H1 (cell line): ENCODE measurements around the gene PCBD1. TPM values are rescaled to one million over a fixed set of nuclear protein-coding genes. Genes with fewer than 3 reads are reported as not detected.
A peak's percentile ranks its signal among the peaks of the same experiment; 100 is the strongest.

ENCODE experiments used
- CTCF ChIA-PET: fragments of 300-600 bp; sonication (Branson Sonifier 250); formaldehyde crosslinking; loops from one replicate; lab custom pipeline; 2021; ENCODE audit not compliant: partially characterized antibody; lab: Charles Lee
- POLR2A ChIA-PET: fragments of 300-600 bp; sonication (Branson Sonifier 250); formaldehyde crosslinking; loops from one replicate; lab custom pipeline; 2021; ENCODE audit warnings: inconsistent platforms; ENCODE audit not compliant: partially characterized antibody; lab: Charles Lee
- DNase-seq, 2 experiments: peaks; one replicate each; pipeline versions ENCODE4 v3.0.0 to v3.0.0-alpha.2; 2010 to 2022; ENCODE audit warnings: low spot score in 2 of 2, low read depth in 1 of 2, mixed read lengths in 1 of 2
- FAIRE-seq: peaks from 2 replicates; lab custom pipeline; 2011; peaks lifted over from hg19 to GRCh38; lab: Jason Lieb, UNC
- H2AFZ ChIP-seq: 2 replicates; pipeline ENCODE4 v1.8.1; 2012; ENCODE audit warnings: low read length, inconsistent platforms
- H2AK5ac ChIP-seq: 2 replicates; pipeline ENCODE4 v1.6.1; 2013; ENCODE audit warnings: low read depth, low read length
- H2BK120ac ChIP-seq: replicated peaks from 2 replicates; pipeline ENCODE3; 2013; ENCODE audit warnings: low read depth, low read length, inconsistent platforms
- H2BK12ac ChIP-seq: 2 replicates; pipeline ENCODE4 v1.6.1; 2013; ENCODE audit warnings: low read depth, low read length
- H2BK15ac ChIP-seq: 2 replicates; pipeline ENCODE4 v1.6.1; 2013; ENCODE audit warnings: low read length
- H2BK20ac ChIP-seq: 2 replicates; pipeline ENCODE4 v1.6.1; 2013; ENCODE audit warnings: low read length
- H2BK5ac ChIP-seq: 2 replicates; pipeline ENCODE4 v1.6.1; 2013; ENCODE audit warnings: low read depth, low read length
- H3K14ac ChIP-seq: 2 replicates; pipeline ENCODE4 v1.6.1; 2013; ENCODE audit warnings: inconsistent platforms; ENCODE audit not compliant: insufficient read length
- H3K18ac ChIP-seq: 2 replicates; pipeline ENCODE4 v1.6.1; 2013; ENCODE audit warnings: low read length; ENCODE audit errors: extremely low read depth
- H3K23ac ChIP-seq: 2 replicates; pipeline ENCODE4 v1.6.1; 2013; ENCODE audit warnings: inconsistent platforms; ENCODE audit not compliant: insufficient read length
- H3K23me2 ChIP-seq: 2 replicates; pipeline ENCODE4 v1.6.1; 2013; ENCODE audit warnings: low read depth, low read length
- H3K27ac ChIP-seq: 2 replicates; pipeline ENCODE4 v1.6.1; 2011; ENCODE audit warnings: low read depth, low read length, inconsistent platforms
- H3K27me3 ChIP-seq, 4 experiments: replicated peaks in 1 of 4; 1 replicate in 1 of 4; 2 replicates in 3 of 4; pipeline versions ENCODE4 v1.6.1 to v1.8.1; 2011 to 2013; ENCODE audit warnings: low read length in 3 of 4, mild to moderate bottlenecking in 3 of 4, inconsistent platforms in 2 of 4, mixed read lengths in 2 of 4, moderate library complexity in 1 of 4; ENCODE audit not compliant: control insufficient read depth in 3 of 4, insufficient read depth in 3 of 4; ENCODE audit errors: extremely low read depth in 1 of 4
- H3K36me3 ChIP-seq, 4 experiments: 2 replicates each; pipeline versions ENCODE4 v1.6.1 to v1.8.1; 2011 to 2013; ENCODE audit warnings: mild to moderate bottlenecking in 4 of 4, low read length in 3 of 4, moderate library complexity in 2 of 4, control low read depth in 1 of 4, inconsistent platforms in 1 of 4; ENCODE audit not compliant: insufficient read depth in 4 of 4, control insufficient read depth in 2 of 4
- H3K4ac ChIP-seq: replicated peaks from 2 replicates; pipeline ENCODE3; 2013; ENCODE audit warnings: low read length, low read depth, mixed read lengths, inconsistent platforms; ENCODE audit not compliant: insufficient read length
- H3K4me1 ChIP-seq, 4 experiments: replicated peaks in 1 of 4; 1 replicate in 1 of 4; 2 replicates in 3 of 4; pipeline versions ENCODE4 v1.6.1 to v1.8.1; 2011 to 2013; ENCODE audit warnings: low read length in 3 of 4, inconsistent platforms in 2 of 4, mixed read lengths in 1 of 4; ENCODE audit not compliant: insufficient read depth in 4 of 4, control insufficient read depth in 3 of 4
- H3K4me2 ChIP-seq, 2 experiments: 2 replicates each; pipeline versions ENCODE4 v1.6.1 to v1.8.1; 2011 to 2013; ENCODE audit warnings: low read depth in 2 of 2, low read length in 2 of 2, control low read depth in 1 of 2, inconsistent platforms in 1 of 2, mild to moderate bottlenecking in 1 of 2; ENCODE audit not compliant: insufficient read depth in 1 of 2
- H3K4me3 ChIP-seq, 4 experiments: fragments of 200-600, 300-600 bp in 1 of 4; sonication (generic), shearing (Covaris generic), sonication (Bioruptor Twin) in 1 of 4; 2 replicates each; pipeline versions ENCODE4 v1.5.1 to v1.8.1; 2011 to 2016; ENCODE audit warnings: low read length in 4 of 4, low read depth in 3 of 4, control low read depth in 2 of 4, inconsistent platforms in 2 of 4, mild to moderate bottlenecking in 2 of 4, mixed read lengths in 1 of 4, moderate library complexity in 1 of 4; ENCODE audit not compliant: insufficient read depth in 2 of 4; ENCODE audit errors: extremely low read depth in 1 of 4
- H3K56ac ChIP-seq: replicated peaks from 2 replicates; pipeline ENCODE3; 2013; ENCODE audit warnings: low read depth, mild to moderate bottlenecking, mixed read lengths, low read length, inconsistent platforms; ENCODE audit not compliant: insufficient read length
- H3K79me1 ChIP-seq: 2 replicates; pipeline ENCODE4 v1.6.1; 2013; ENCODE audit warnings: low read depth, low read length, control low read depth
- H3K79me2 ChIP-seq, 2 experiments: 2 replicates each; pipeline versions ENCODE4 v1.6.1 to v1.8.1; 2012 to 2013; ENCODE audit warnings: low read length in 2 of 2, mild to moderate bottlenecking in 2 of 2, inconsistent platforms in 1 of 2; ENCODE audit not compliant: insufficient read depth in 2 of 2, control insufficient read depth in 1 of 2
- H3K9ac ChIP-seq, 4 experiments: replicated peaks in 1 of 4; 1 replicate in 1 of 4; 2 replicates in 3 of 4; pipeline versions ENCODE4 v1.6.1 to v1.8.1; 2011 to 2013; ENCODE audit warnings: low read depth in 3 of 4, low read length in 3 of 4, control low read depth in 2 of 4, mild to moderate bottlenecking in 2 of 4, moderate library complexity in 2 of 4, inconsistent platforms in 1 of 4; ENCODE audit errors: extremely low read depth in 1 of 4
- H3K9me3 ChIP-seq, 2 experiments: 2 replicates each; pipeline versions ENCODE4 v1.6.1 to v1.8.1; 2012 to 2013; ENCODE audit warnings: mild to moderate bottlenecking in 2 of 2, moderate library complexity in 2 of 2, control low read depth in 1 of 2, inconsistent platforms in 1 of 2, low read depth in 1 of 2, low read length in 1 of 2, mixed read lengths in 1 of 2; ENCODE audit not compliant: insufficient read depth in 2 of 2
- H4K20me1 ChIP-seq, 2 experiments: replicated peaks in 1 of 2; 2 replicates each; pipeline versions ENCODE3 to v1.8.1; 2011 to 2013; ENCODE audit warnings: inconsistent platforms in 2 of 2, low read length in 2 of 2, mild to moderate bottlenecking in 1 of 2; ENCODE audit not compliant: insufficient read depth in 2 of 2, control insufficient read depth in 1 of 2
- H4K5ac ChIP-seq: 2 replicates; pipeline ENCODE4 v1.6.1; 2013; ENCODE audit warnings: low read length, low read depth, mixed read lengths, inconsistent platforms; ENCODE audit not compliant: insufficient read length
- H4K8ac ChIP-seq: 2 replicates; pipeline ENCODE4 v1.8.0; 2013; ENCODE audit warnings: mild to moderate bottlenecking, moderate library complexity, low read length, inconsistent platforms; ENCODE audit not compliant: insufficient read depth; ENCODE audit errors: extremely low read depth
- H4K91ac ChIP-seq: replicated peaks from 2 replicates; pipeline ENCODE3; 2013; ENCODE audit warnings: low read length, mixed read lengths, inconsistent platforms; ENCODE audit not compliant: insufficient read length
- ASH2L ChIP-seq: fragments of 200-600, 300-600 bp; sonication (generic); IDR thresholded peaks from one replicate; pipeline ENCODE4 v1.7.1; 2017; ENCODE audit warnings: low read length
- HDAC2 ChIP-seq, 2 experiments: fragments of 300-600 bp in 1 of 2; sonication (generic) in 1 of 2; IDR thresholded peaks; 2 replicates each; pipeline ENCODE4 v1.6.1; 2011 to 2012; ENCODE audit warnings: low read depth in 2 of 2, low read length in 2 of 2, mild to moderate bottlenecking in 2 of 2, moderate library complexity in 2 of 2, borderline replicate concordance in 1 of 2, inconsistent platforms in 1 of 2
- SP2 ChIP-seq: IDR thresholded peaks from 2 replicates; pipeline ENCODE4 v1.6.1; 2012; ENCODE audit warnings: mild to moderate bottlenecking, low read length, inconsistent platforms
- SUZ12 ChIP-seq: fragments of 200-600 bp; sonication (generic); IDR thresholded peaks from 2 replicates; pipeline ENCODE4 v1.6.1; 2012; ENCODE audit warnings: mild to moderate bottlenecking, inconsistent platforms, low read length, moderate library complexity, mixed read lengths
- YY1 ChIP-seq: IDR thresholded peaks from 2 replicates; pipeline ENCODE4 v1.6.1; 2011; ENCODE audit warnings: low read depth, mild to moderate bottlenecking, low read length
- WGBS, 2 experiments: shearing (Covaris generic) in 1 of 2; methylation state at CpG; one replicate each; pipeline versions ENCODE4 v1.1.6 to v1.1.7; 2013 to 2015; ENCODE audit warnings: low lambda C conversion rate in 2 of 2, mixed read lengths in 2 of 2, inconsistent platforms in 1 of 2, low coverage in 1 of 2, missing lambda C conversion rate in 1 of 2; ENCODE audit not compliant: insufficient replicate concordance in 2 of 2, insufficient coverage in 1 of 2, insufficient read length in 1 of 2; ENCODE audit errors: extremely low coverage in 1 of 2, missing lambda C conversion rate in 1 of 2; 5-methylcytosine and 5-hydroxymethylcytosine counted together
- polyA plus RNA-seq, 7 experiments: library from polyadenylated mRNA; depleted of rRNA in 3 of 7; stranded (reverse) in 5 of 7; unstranded in 2 of 7; fragments of >200 nt in 5 of 7; fragments of 200-250 nt in 2 of 7; gene quantifications; 1 replicate in 5 of 7; 2 replicates in 1 of 7; 4 replicates in 1 of 7; pipeline versions ENCODE4 v1.2.1 to v1.2.3, GENCODE V29; 2011 to 2013; ENCODE audit warnings: missing spikeins in 2 of 7, mixed read lengths in 2 of 7
- total RNA-seq: library from RNA; stranded (reverse); fragmentation: NEBNext Ultra II Directional; extraction: Animal tissue kit (Norgen Biotek cat#: 25700); gene quantifications from 2 replicates; pipeline ENCODE4 v1.2.1, GENCODE V29; 2021
- TF ChIP-seq, protein P1 (sequence below): IDR thresholded peaks from 2 replicates; pipeline ENCODE4 v1.6.1; 2011; ENCODE audit warnings: low read length, improper control_type of control experiment

Gene PCBD1
- total and polyA plus RNA-seq, 2 of the 8 experiments (the other 6 are each of a cell fraction or from before 2014, with no cell fraction given) = 46.5 to 55.0 TPM

DNA sequence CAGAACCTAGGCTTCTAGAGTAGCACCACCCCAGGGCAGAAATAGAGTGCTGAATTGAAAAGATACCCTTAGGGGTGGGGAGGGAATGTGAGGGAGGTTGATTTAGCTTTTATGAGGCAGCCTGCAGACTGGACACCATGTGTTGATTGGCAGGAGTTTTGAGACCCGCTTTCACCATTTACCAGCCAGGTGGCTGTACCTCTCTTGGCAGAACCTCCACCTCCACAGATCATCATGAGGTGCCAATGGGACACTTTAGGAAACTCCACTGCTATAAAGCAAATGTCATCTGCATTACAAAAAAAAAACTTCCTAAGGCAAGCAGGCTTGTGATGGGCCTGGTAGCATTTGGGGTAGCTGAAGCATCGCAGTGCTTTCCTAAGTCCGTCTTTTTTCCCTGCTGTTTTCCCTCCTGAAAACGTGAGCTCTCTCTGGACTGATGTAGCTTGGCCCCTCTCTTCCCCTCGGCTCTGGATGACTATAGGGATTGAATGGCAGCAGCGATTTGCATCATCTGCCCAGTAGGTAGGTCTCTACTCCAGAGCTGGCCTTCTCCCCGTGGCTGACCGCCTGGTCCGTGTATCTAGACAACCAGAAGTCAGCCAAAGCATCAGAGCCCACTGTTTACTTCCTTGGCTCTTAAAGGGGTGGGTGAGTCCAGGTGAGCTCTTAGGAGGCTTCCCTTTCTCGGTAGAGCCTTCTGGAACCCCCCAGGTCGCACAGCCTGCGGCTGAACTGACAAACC lies 1.3 kb downstream of the PCBD1 start:
- Histone ChIP-seq H2AFZ (no peak overlapping the region; the same call in 1 of the 2 replicates), H2BK12ac (no peak overlapping the region), H3K27ac (no peak overlapping the region), H3K9ac (no peak overlapping the region; a peak in 1 of 7 replicates), H2BK5ac (0 out of 2 replicates have a peak overlapping the region, but pooled peaks have one; percentile 12), H2BK15ac (no peak overlapping the region), H3K23me2 (peaks cover 3% of the 10 kb centered on the region), H4K5ac (no peak overlapping the region), H2BK120ac (no peak overlapping the region), H3K79me2 (no peaks in the 10 kb centered on the region), H4K20me1 (no peaks in the 10 kb centered on the region), H3K4me3 (peak overlapping the region; percentile 55 to 72 (median 64)), H4K91ac (no peak overlapping the region), H3K36me3 (peaks cover 0 to 21% (median 5%) of the 10 kb centered on the region in 4 experiments; a peak in 2 of 8 replicates), H3K14ac (no peak overlapping the region), H3K79me1 (no peaks in the 10 kb centered on the region), H3K23ac (no peak overlapping the region), H3K4me2 (peak overlapping the region; percentile 81 to 82)
- CTCF ChIA-PET = interaction anchor here (0.6 to 2.0 kb wide), 11 partner anchors 8 to 358 kb away, joined by 3 to 10 read pairs (median 4); no protein-coding TSS in a partner anchor
- POLR2A ChIA-PET = interaction anchor here (0.6 to 3.2 kb wide), 8 partner anchors 9 to 328 kb away, joined by 3 to 12 read pairs (median 4); no protein-coding TSS in a partner anchor
- TF ChIP-seq SP2 (no peak), HDAC2 (IDR thresholded peaks at IDR 0.05; ENCODE audit: borderline replicate concordance in 1 of 2, low read depth in 2 of 2, low read length in 2 of 2) (no peak), SUZ12 (no peak), ASH2L (no peak), YY1 (no peak)
- TF ChIP-seq, protein P1, sequence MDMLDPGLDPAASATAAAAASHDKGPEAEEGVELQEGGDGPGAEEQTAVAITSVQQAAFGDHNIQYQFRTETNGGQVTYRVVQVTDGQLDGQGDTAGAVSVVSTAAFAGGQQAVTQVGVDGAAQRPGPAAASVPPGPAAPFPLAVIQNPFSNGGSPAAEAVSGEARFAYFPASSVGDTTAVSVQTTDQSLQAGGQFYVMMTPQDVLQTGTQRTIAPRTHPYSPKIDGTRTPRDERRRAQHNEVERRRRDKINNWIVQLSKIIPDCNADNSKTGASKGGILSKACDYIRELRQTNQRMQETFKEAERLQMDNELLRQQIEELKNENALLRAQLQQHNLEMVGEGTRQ = no peak
- TF ChIP-seq, all 59 proteins: peak for 0
- peaks cover 6 to 19% (median 12%) of the 10 kb centered on the region in 4 experiments; a peak in 6 of 7 replicates for H3K4me1 ChIP-seq
- no peak overlapping the region for H4K8ac ChIP-seq
- no peak overlapping the region for H2BK20ac ChIP-seq
- H3K27me3 ChIP-seq = no peaks in the 10 kb centered on the region; a peak in 1 of 7 replicates
- no peak overlapping the region for H3K4ac ChIP-seq
- H3K9me3 ChIP-seq = no peaks in the 10 kb centered on the region
- H3K18ac ChIP-seq = peak overlapping the region; percentile 71
- 59% methylated on average over 12 of the region's 12 CpGs; no CpG with 5 or more reads in 1 of the 2 experiments for WGBS, 2 experiments
- no peak for DNase-seq
- no peak overlapping the region for H3K56ac ChIP-seq
- H2AK5ac ChIP-seq = no peak overlapping the region; the same call in 1 of the 2 replicates
- no peak for FAIRE-seq
